ENCODE data around the gene ALPK3.

GRCh38 chr15:84871428-84871985 is 54.4 kb downstream of the ALPK3 start:
- TF ChIP-seq CTCF (IDR thresholded peaks at IDR 0.05) (peak in 2 of 7 experiments; percentile 21 to 34), EP300 (IDR thresholded peaks at IDR 0.05) (no peak), POLR2AphosphoS5 (IDR thresholded peaks at IDR 0.05) (no peak)

All from stomach (tissue), 4 donors.